SW480 (cell line): ENCODE measurements around the gene C11orf98.
"Not testable (repeated sequence)": the region's sequence is repeated elsewhere in the genome, so short reads cannot be mapped to it uniquely, and the experiment has no call there.

Experiments used
- DNase-seq: peaks from one replicate; pipeline ENCODE4 v3.0.0-alpha.2; 2016; ENCODE audit warnings: low spot score

The C11orf98 gene

DNA sequence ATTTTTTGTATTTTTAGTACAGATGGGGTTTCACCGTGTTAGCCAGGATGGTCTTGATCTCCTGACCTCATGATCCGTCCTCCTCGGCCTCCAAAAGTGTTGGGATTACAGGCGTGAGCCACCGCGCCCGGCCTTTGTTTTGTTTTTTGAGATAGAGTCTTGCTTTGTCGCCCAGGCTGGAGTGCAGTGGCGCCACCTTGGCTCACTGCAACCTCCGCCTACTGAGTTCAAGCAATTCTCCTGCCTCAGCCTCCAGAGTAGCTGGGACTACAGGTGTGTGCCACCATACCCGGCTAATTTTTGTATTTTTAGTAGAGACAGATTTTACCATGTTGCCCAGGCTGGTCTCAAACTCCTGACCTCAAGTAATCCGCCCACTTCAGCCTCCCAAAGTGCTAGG, 14.7 kb downstream of the C11orf98 start:
- DNase-seq = not testable (repeated sequence)

DNA sequence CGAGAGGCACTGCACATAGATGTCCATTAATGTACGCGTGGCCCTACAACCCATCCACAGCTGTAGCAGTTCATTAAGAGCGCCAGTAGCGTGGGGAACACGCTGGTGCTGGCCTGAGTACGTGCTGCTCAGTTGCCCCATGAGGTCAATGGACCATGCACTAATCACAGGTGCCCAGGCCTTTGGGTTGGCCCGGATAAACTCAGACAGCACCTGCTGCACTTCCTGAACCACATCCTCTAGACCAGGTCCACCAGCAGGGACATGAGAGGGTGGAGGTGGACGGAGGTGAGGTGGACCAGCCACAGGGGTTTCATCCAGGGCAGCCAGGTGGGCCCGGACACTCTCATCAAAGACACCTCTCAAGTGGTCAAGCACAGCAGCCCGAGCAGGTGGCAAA, 15.5 kb downstream of the C11orf98 start:
- no peak for DNase-seq

DNA sequence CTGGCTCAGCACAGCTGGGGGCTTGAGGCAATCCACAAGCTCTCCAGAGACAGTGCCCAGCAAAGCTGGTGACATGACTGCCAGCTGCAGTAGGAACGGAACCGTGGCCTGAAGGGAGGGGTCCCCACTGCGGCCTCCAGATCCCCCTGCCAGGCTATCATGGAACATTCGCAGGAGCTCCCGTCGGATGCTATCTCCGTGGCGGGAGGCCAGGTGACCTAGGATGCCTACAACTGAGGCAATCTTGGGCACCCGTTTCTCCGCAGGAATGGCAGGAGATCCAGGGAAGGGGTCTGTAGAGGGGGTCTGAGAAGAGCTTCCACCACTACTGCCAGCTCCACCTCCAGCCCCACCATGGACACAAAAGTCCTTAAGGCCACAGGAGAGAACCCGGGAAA, 16.0 kb downstream of the C11orf98 start:
- DNase-seq = no peak

DNA sequence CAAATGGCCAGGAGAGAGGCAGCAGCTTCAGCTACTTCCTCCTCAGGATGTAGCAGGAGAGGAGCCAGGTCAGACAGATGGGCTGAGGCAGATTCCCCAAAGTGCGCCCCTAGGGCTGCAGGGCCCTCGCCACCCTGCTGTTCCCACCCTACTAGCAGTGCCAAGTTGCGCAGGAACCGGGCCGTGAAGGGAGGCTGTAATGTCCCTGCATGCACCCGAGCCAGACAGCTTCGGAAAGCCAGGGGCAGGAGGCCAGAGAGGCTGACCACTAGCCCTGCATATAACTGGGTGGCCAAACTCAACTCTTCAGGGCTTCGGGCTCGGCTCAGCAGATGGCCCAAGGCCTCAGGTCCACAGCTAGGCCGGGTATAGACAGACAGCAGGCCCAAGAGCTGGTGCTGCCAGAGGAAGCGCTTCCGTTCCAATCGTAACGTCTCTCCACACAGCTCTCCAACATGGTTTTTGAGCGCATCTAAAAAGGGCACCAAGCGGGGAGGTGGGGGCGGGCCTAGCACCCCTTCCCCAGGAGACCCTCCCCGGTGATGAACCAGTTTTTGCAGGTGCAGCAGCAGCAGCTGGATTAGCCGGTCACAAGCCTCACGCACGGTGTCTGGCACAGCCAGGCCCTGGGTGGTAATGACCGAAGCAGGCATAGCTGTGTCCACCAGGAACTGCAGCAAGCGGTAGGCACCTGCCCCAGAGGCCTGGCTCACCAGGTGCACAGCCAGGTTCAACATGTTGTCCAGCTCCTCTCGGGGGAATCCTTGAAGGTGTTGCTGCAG, 16.6 kb downstream of the C11orf98 start:
- no peak for DNase-seq

DNA sequence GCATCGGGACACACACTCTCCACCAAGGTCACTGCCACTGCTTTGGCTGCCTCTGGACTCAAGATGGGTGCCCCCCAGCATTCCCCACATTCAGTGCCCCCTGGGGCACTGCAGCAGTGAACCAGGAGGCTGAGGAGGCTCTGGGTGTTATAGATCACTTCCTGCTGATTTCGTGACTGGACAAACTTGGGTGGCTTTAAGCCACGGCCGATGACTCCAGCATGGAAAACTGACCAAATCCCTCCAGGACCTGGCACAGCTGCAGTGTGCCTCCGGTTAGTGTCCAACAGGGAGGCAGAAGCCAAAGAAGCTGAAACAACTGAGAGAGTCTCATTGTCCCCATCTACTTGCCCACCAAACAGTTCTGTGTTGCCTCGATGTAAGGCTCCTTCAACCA, 17.4 kb downstream of the C11orf98 start:
- no peak for DNase-seq

DNA sequence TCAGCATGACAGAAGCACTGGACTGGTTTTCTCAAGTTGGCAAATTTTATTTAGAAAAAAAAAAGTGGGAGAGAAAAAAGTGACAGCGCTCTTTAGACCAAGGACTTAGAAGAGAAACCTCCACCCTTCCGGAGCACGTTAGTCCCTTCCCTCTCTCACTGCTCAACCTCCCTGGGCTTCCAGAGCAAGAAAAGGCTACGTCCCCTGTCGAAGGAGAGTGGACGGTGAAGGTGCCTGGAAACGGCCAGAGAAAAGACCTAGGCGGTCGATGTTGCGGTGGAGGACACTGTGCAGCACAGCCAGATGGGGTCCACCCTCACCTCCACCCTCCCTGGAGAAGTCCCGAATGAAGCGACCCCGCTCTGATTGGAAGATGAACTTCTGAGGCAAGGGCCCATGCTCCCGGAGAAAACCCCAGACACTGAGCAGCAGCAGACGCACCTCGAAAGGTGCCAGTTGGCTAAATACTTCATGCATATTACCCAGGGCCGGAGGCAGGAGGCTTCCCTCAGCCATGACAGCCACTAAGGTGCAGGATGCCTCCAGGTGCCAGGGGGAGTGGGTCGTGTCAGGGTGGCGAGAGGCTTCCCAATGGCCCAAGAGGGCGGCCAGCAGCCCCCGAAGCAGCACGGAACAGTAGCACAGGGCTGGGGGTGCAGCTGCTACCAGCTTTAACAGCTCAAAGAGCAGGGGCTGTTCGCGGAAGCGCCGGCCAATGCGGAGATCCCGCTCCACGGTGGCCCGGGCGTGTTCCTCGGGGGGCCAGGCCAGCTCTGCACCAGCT, 18.0 kb downstream of the C11orf98 start:
- no peak for DNase-seq

DNA sequence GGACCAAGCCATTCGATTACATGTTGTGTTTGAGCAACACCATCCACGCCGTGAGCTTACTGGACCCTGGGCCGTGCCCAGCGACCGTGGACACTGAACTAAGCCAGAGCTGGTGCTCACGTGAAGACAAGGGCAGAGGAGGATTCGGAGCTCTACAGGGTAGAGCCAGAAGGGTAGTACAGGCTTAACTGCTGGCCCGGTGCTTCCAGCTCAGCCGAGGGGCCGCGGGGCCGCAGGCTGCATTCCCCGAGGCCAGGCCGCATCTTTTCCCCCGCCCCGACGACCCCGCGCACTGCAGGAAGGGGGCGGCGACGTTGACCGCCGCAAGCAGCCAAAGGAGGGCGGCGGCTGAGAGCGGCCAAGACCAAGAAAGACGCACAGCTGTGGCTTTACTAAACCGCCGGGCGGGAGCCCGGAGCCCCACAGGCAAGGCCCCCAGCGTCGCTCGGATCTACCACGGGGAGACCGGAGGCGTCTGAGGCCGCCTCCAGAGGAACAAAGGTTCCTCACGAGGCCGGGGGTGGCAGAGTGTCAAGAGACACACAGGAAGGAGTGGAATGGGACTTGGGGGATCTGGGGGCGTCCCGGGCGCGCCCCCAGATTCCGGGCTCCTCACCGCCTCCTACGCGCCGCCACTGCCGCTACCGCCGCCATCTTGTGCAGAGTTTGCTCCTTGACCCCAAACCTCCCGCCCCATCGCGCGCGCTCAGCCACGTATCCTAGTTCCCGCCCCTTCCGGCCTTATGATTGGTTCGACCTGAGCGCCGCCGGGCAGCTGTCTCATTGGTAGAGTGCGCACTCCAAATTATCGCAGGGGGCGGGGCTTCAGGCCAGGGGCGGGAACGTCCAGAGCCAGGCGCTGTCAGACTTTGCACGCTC, 18.8 kb downstream of the C11orf98 start, which contains the start of gene GANAB:
Gene GANAB (minus strand): TSS at position 668 of the 879 bp plus-strand sequence. CDS start 14 bp downstream, at position 654.
- peak; percentile 97 for DNase-seq

DNA sequence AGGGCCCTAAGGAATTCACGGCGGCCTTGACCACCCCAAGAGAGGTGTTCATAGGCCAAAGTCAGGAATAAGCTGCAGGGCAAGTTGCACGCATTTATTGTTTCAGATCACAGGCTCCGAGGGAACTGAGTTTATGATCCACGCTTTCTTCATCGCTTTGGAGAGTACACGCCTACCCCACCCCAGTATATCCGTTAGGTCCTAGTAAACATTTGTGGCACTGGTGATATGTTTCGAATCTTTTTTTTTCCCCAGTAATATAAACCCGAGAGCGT, 19.4 kb downstream of the C11orf98 start:
- DNase-seq = no peak

DNA sequence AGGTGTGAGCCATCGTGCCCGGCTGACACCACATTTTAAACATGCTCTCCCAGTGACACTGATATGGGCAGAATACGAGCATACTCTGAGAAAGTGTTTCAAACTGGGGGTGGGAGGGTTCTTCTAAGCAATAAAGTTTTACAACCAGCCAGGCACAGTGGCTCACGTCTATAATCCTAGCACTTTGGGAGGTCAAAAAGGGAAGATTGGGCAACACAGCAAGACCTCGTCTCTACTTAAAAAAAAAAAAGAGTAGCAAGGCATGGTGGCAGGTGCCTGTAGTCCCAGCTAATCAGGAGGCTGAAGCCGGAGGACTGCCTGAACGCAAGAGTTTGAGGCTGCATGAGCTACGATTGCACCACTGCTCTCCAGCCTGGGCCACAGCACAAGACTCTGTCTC, 20.8 kb downstream of the C11orf98 start:
- DNase-seq = no peak

DNA sequence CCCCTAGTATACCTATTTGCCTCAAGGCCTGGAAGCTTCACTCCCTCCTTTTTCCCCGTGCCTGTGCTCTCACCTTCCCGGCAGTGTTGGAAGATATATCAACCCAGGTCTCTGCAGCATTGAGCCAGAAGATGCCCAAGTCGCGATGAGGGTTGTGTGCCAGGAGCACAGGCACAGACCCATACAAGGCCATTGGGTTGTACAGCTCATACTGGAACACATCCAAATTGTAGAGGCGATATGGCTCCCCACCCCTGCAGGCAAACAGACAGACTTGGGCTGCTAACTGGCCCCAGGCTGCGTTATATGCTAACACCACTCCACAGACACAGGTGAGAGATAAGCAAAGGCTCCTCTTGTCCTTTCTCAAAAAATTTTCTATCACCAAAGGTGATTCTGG, 32.5 kb downstream of the C11orf98 start:
- no peak for DNase-seq

DNA sequence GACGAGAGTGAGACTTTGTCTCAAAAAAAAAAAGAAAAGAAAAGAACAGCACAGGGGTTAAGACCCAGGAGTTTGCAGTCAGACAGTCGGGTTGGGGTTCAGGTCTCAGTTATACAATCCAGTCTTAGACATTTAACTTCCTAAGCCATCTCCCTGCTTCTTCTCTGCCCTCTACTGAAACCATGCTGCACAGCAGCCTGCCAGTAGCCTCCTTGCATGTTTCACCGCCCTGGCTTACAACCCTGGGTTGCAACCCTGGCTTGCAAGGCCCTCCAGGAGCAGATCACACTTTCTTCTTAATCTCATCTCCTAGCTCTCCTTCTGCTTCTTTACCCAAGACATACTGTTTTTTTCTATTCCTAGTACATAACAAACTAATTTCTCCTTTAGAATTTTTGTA, 37.3 kb downstream of the C11orf98 start:
- no peak for DNase-seq

DNA sequence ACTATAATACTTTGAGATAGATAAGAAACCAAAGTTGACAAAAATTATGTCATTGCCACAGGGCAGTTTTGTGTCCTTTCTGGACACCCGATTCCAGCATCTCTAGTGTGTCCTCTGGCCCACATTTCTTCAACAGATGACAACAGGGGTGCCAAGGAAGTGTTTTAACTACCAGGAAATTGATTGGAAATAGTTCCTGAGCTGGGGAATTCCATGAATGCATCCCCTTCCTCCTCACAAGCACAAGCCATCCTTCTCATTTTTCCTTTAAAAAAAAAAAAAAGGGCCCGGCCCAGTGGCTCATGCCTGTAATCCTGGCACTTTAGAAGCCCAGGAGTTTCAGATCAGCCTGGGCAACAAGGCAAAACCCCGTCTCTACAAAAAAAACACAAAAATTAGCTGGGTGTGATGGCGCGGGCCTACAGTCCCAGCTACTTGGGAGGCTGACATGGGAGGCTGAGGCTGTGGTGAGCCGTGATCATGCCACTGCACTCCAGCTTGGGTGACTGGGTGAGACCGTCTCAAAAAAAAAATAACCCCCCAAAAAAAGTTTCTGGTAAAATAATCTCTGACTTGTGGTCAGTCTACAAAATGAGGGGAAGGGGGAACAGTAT, 42.4 kb downstream of the C11orf98 start:
- no peak for DNase-seq

DNA sequence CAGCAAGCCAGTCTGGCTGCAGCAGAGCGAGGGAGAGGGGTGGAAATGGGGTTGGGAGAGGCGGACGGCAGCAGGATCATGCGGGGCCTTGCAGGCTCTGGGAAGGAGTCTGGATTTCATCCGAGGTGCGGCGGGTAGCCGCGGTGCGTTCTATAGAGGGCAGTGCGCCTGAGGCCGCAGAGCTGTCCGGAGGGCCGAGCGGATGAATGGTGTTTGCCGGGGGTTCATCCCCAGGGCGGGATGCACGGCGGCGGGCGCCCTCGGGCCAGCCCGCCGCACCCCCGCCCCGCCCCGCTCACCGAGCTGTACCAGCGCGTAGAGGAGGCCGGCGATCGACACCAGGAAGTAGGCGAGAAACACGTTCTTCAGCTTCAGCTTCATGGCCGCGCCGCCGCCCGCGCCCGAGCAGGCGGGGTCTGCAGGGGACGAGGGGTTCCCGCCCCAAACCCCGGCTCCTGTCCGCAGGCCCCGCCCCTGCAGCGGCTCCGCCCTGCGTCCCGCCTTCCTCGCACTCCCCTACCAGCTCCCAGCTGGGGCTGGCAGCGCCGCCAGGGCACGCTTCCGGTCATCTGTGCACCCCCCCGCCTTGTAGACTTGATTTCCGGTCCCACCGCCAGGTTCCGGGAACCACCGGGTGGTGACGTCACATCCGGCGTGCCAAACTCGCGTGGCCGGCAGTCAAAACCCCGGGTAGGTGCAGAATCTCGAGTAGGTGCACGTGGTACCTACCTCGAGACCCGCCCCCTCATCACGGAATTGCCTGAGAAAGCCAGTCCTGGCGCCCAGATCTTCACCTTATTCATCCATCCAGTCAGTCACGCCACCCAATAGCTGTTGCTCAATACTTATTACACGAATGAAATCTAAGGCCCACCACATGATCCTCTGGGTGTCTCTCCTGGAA, 43.2 kb downstream of the C11orf98 start, which contains the start of gene B3GAT3:
Gene B3GAT3 (minus strand): TSS at position 420 of the 904 bp plus-strand sequence. CDS start 39 bp downstream, at position 381.
- peak; percentile 98 for DNase-seq

DNA sequence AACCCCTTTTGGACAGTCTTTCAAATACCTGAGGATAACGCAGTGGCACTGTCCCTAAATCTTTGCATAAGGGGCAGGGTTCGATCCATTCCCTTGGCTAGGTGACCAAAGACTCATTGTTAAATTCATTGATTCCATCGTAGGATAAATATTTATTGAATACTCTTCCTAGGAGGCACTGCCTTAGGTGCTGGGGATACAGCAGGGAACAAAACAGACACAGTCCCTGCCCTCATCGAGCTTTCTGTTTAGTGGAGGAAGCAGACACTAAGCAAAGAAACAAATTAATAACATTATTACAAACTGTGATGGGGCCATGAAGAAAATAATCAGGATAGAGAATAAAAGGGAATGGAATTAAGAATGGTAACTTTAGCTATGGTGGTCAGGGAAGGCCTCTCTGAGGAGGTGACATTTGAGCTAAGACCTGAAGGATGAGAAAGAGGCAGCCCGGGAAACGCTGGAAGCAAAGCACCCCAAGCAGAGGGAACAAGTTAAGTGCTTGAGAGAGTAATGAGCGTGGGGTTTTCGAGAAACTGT, 43.9 kb downstream of the C11orf98 start:
- DNase-seq = no peak

DNA sequence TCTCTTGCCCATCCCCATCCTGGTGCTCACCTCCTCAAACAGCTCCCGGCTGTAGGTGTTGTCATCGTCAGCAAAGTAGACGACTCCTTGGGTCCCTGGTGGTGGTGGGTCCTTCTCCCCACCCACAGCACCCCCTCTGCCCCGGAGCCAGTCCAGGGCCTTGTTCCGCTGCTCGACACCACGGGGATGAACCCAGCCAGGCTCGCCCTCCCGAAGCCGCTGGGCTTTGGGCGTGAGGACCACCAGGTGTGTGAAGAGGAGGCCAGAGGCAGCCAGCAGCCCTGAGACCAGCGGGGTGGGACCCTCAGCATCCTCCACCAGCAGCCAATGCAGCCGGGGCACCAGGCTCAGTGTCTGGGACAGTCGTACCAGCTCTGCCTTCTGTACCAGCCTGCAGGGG, 48.1 kb downstream of the C11orf98 start:
- not testable (repeated sequence) for DNase-seq

DNA sequence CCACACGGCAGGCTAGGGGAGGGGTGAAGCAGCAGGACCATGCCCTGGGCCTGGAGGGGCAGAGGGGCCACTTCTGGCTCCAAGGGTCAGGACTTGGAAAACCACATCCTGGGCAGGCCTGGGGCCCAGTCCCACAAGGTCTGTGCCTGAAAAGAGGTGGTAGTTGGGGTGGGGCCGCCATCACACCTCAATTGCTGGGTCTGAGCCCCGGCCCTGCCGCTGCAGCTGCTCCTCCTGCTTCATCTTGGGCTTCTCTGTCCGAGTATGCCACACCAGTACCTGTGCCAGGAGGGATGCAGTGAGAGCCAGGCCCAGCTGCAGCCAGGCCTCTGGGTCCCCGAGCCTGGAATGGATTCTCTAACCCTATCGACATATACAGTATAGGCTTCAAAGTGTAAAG, 49.5 kb downstream of the C11orf98 start:
- no peak for DNase-seq

DNA sequence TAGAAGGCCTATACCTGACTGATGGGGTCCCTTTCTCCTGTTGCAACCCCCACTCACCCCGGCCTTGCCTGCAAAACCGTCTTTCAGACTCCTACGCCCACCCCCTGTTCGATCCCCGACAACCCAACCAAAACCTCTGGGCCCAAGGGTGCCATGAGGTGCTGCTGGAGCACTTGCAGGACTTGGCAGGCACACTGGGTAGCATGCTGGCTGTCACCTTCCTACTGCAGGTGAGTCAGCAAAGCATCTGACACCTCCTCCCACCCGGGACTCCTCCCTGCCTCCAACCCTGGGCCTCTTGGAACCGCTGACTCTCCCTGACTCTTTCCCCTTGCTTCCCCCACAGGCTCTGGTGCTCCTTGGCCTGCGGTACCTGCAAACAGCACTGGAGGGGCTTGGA, 50.7 kb downstream of the C11orf98 start:
- peak; percentile 48 for DNase-seq

DNA sequence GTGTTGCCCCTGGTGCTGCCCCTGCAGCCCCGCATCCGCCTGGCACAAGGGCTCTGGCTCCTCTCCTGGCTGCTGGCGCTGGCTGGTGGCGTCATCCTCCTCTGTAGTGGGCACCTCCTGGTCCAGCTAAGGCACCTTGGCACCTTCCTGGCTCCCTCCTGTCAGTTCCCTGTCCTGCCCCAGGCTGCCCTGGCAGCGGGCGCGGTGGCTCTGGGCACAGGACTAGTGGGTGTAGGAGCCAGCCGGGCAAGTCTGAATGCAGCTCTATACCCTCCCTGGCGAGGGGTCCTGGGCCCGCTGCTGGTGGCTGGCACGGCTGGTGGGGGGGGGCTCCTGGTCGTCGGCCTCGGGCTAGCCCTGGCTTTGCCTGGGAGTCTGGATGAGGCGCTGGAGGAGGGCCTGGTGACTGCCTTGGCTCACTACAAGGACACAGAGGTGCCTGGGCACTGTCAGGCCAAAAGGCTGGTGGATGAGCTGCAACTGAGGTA, 51.7 kb downstream of the C11orf98 start:
- no peak for DNase-seq
